ENCODE data around the gene HDGFL2.
"Not testable (repeated sequence)": the region's sequence is repeated elsewhere in the genome, so short reads cannot be mapped to it uniquely, and the experiment has no call there.

Gene HDGFL2

DNA sequence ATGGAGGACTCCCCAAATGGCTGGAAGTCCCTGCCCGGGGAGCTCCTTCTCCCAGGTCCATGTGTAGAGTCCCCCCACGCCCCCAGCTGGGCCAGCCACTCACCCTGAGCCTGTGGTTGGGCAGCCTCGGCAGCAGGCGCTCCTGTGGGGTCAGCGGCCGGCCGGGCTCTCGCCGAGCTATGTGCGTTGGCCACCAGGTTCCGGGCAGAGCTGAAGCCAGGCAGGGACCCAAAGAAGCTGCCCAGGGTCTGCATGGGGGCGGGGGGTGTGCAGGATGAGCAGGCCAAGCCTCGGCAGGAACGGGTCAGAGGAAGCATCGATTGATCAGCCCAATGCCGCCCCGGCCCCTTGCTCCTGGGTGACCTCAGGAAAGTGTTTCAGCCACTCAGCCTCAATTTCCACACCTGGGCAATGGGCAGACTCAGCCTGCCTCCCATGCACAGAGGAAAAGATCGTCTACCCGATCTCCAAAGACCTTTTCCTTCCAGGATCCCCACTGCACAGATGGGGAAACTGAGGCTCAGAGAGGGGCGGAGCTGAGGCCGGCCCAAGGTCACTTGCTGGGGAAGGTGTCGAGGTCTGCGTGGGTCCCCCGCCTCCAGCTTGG lies 45.5 kb downstream of the HDGFL2 start:
- no peak for DNase-seq

DNA sequence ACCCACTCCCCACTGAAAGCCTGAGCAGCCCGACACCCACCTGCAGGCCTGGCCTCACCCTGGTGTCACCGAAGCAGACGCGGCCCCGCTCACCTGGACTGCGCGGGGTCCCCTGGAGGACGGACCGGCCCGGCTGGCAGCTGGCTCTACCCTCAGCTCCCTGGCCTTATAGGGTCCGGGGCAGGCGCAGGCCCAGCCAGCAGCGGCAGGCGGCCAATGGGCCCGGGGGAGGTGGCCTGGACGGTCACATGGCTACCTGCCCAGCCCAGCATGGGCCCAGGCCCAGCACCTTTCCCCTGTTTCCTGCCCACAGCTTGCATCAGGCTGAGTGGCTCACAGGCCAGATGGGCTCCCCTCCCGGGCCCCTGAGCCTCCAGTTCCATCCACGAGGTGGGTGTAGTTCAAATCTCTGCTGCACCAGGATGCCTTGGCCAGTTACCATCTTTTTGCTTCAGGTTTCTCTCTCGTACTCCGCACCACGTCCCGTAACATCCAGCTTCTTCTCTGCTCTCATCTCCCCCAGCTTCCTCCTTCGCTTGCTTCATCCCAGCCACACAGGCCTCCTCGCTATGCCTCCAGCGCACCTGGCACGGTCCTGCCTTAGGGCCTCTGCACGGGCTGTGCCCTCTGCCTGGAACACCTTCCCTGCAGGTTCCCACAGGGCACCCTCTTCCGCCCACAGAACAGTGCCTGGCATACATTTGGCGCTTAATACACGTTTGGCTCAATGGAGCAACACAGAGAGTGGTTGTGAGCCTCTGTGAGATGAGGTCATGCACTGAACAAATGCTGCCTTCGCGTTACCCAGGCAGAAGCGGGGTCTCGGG lies 46.5 kb downstream of the HDGFL2 start, which contains the start of gene PLIN4:
PLIN4 (minus strand) TSS at position 142 of the 827 bp plus-strand sequence. CDS start 214 bp downstream, outside the sequence.
- DNase-seq = peak; percentile 58

DNA sequence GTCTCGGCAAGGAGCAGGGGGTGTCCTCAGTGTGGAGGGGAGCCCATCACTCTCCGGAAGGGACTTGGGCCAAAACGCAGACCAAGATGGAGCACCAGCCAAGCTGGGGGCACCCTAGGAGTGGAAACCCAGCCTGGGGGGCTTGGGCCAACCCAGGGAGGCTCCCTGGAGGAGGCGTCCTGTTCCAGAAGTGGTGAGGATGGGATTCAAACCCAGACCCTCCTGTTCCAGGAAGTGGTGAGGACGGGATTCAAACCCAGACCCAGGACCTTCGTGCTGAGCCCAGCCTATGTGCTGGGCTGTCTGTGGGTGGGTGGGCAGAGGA lies 47.0 kb downstream of the HDGFL2 start:
- DNase-seq = no peak

DNA sequence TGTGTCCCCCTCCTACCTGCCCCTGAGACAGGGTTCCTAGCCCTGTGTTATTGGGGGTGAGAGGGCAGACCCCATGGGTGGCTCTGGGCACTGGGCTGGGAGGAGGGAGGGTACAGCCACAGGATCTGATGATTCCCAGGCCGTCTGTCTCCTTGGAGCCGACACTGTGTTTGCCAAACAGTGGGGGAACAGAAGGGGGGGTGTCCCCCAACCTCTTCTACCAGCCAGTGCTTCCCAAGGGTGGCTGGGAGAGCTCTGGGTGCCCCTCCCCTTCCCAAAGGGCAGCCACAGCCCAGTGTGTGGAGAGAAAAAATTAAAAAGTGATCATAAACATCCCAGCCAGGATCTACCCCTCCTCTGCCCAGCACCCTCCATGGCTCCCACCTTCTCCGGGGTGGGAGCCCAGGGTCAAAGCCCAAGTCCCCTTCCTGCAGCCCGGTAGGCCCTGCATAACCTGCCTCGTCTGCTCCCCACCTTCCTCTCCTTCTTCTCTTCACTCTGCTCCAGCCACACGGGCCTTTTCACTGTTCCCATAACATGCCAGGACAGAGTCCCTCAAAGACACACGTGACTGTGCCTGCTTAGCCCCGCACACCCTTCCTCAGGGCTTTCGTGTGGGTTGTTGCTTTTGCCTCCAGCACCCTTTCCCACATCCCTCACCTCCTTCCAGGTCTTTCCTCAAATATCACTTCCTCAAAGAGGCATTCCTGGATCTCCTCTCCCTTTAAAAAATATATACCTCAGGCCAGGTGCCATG lies 47.6 kb downstream of the HDGFL2 start:
- DNase-seq = no peak

DNA sequence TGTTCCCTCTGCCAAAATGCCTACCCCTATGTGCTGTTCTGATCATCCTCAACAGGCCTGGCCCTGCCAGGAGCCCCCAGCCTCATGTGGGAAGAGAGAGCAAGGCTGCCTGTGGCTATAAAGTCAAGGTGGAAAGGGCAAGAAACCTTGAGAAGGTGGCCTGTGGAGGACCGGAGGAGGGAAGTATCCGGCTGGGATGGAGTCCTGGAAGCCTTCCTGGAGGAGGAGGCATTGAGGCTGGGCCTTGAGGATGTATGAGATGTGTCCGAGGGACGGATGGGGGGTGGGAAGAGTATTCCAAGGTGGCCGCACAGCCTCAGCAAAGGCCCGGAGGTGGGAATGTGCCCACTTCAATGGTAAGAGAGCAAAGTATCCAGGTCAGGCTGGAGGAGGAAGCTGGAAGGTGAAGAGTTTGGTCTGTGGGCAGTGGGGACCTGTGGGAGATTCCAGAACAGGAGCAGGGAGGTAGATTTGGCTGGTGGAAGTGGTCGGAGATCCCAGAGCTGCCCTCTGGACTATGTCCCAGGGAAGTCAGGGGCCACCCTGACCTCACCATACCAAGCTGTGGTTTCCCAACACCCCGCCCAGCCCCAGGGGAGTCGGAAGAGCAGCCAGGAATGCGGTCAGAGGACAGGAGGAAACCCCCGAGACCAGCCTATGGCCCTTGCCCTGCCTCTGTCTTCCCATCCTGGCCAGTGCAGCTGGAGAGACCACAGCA lies 49.2 kb downstream of the HDGFL2 start:
- no peak for DNase-seq

DNA sequence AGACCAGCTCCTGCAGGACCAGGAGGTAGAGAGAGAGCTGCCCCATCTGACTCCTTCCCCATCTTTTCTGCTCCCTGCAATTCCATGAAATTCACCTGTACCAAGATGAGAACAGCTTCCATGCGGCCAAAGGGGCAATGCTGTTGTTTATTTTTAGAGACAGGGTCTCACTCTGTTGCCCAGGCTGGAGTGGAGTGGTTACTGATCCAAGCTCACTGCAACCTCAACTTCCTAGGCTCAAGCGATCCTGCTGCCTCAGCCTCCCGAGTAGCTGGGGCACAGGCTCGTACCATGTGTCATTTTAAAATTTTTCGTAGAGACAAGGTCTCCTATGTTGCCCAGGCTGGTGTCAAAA lies 49.8 kb downstream of the HDGFL2 start:
- no peak for DNase-seq

DNA sequence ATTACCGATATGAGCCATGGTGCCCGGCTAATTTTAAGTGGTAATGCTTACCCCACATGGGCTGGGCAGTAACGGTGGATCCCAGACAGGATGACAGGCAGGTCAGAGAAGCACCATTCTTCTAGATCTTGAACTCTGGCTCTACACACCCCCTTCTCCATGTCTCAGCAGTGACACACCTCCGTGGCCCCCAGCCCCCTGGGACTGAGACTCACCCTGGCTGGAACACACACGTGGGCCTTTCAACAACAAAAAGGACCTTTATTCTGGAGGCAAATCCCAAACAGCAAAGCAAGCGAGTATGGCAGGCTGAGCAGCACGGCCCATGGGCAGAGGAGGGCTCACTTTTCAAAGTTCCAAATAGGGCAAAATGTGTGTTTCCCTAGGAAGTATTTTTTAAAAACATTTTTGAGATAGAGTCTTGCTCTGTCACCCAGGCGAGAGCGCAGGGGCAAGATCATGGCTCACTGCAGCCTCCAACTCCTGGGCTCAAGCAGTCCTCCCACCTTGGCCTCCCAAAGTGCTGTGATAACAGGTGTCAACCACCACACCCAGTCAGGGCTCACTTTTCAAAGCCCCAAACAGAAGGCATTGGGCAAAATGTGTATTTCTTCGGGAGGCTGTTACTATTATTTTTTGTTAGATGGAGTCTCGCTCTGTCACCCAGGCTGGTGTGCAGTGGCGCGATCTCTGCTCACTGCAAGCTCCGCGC lies 50.4 kb downstream of the HDGFL2 start:
- no peak for DNase-seq

DNA sequence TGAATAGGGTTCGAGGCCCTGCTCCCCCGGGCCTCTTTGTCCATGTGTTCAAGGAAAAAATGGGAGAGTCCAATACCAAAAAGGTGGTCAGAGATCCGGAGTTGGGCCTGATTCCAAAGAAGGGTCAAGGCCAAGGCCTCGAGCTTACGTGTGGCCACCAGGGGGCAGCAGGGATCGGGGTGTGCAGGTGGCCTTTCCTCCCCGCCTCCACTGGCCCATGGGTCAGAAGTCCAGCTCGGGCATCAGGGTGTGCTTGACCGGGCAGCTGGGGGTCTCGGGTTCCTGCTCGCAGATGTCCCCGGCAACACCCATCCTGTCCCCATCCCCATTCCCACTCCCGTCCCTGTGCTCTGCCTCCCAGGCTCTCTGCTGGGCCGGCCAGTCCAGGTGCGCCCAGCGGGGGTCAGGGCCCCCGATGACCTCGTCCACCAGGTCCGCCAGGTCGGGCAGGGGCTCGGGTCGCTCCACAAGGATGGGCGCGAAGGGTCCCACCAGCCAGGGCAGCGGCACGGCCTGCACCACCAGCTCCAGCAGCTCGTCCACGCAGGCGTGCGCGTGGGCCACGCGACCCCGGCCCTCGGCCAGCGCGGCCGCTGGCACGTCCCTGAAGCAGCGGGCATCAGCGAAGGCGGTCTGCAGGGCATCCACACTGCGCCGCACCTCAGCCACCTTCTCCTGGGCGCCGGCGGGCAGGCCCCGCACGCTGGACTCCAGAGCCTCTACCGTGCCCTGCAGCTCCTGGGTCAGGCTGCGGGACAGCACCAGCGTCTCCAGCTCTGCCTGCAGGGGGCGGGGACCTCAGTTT lies 51.4 kb downstream of the HDGFL2 start:
- DNase-seq = peak; percentile 6

DNA sequence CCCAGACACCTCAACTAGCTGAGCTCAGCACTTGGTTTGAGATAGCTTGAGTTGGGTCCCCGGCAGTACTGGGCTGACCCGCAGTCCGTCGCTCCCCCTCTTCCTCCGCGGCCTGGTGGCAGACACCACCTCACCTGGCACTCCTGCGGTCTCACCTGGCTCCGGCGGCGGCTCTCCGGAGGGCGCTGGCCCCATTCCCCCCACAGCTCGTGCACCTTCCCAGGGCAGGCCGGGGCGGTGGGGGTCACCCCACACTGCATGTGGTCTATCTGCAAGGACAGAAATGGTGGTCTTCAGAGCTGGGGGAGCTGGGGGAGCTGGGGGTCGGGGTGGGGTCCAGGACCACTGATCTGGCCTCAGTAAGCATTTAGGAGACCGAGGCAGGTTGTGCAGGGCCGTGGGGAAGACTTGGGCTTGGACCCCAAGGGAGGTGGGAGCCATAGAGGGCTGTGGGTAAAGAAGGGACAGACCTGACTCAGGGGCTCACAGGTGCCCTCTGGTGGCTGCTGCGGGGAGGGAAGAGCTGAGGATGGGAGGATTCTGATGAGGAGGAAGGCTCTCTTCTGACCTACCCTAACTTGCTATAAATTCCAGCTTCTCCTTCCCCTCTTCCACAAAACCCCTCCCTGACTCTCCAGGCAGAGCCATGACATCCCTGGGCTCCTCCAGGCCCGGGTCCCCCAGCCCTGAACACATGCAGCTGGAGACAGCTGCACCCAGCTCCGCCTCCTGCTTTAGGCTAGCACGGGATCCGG lies 52.9 kb downstream of the HDGFL2 start:
- DNase-seq = peak; percentile 30

DNA sequence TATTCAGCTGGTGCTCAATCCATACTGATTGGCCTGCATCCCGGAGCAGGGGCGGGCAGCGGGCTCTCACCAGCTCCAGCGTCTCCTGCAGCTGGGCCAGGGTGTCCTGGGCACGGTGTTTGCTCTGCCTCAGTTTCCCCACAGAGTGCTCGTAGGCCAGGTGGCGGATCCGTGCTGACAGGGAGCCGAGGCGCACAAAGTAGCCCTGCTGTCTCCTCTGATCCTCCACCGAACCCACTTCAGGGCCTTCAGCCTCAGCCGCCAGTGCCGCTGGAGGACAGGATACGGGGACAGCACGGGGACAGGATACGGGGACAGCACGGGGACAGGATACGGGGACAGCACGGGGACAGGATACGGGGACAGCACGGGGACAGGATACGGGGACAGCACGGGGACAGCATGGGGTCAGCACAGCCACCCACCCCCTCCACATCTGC lies 53.5 kb downstream of the HDGFL2 start:
- no peak for DNase-seq

DNA sequence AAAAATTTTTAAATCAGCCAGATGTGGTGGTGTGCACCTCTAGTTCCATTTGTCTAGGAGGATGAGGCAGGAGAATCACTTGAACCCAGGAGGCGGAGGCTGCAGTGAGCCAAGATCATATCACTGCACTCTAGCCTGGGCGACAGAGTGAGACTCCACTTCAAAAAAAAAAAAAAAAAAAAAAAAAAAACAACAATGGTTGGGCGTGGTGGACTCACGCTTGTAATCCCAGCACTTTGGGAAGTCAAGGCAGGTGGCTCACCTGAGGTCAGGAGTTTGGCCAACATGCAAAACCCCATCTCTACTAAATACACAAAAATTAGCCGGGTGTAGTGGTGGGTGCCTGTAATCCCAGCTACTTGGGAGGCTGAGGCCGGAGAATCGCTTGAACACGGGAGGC lies 55.3 kb downstream of the HDGFL2 start:
- DNase-seq = not testable (repeated sequence)

DNA sequence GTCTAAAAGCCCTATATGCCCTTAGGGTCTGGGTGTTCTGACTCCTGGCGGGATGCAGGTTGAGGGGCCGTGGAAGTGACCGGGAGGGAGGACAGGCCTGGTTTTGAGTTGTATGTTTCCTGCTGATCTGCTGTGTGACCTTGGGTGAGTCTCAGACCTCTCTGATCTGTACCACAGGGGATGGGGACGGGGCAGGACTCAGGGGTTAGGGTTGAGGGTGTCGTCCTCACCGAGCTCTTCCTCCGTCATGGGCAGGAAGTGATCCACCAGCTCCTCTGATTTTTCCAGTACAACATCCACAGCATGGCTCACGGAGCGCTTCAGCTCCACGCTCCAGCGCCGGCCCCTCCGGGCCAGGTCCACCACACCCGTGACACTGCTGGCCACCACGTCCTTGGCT lies 56.7 kb downstream of the HDGFL2 start:
- DNase-seq = no peak

DNA sequence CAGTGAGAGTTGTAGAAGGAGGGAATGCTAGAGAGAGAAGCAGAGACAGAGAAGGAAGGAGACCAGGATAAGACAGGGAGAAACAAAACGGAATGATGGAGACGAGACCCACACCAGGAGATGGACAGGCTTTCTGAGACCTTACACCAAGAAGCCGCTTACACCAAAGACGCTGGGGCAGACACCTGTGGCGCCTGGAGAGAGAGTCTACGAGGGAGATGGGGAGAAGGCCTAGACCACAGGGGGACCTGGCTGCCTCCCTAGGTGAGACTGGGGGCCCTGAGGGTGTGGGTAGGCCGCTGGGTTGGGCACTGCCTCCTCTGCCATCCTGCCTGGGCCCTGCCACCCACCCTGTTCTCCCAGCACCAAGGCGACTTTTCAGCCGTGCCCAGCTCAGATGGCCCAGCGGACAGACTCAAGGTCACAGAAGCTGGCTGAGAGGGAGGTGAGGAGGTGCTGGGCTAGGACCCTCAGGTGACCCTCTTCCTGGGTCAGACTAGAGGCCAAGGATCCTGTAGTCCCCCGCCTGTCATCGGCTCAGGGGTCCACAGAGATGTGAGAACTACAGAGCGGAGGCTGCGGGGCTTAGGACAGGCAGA lies 57.9 kb downstream of the HDGFL2 start:
- no peak for DNase-seq

DNA sequence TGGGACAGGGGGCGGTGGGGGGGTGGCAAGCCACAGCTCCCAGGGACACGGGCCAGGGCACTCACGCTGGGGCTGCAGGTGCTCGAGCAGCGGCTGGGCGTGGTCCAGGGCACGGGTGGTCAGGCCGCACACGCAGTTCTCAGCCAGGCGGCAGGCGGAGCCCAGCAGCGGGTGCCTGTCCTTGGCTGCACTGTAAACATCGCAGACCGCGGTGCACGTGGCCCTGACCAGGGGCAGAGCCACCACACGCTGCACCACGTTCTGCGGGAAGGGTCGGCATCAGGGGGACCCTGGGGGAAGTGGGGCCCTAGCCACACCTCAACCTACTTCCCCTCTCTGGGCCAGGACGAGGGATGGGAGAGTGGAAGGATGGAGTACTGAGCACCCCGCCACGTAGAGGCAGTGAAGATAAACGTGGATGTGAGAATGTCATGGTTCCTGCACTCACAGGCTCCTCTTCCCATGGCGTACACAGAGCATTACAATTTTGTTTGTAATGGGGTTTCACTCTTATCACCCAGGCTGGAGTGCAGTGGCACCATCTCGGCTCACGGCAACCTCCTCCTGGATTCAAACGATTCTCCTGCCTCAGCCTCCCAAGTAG lies 59.6 kb downstream of the HDGFL2 start:
- DNase-seq = no peak

DNA sequence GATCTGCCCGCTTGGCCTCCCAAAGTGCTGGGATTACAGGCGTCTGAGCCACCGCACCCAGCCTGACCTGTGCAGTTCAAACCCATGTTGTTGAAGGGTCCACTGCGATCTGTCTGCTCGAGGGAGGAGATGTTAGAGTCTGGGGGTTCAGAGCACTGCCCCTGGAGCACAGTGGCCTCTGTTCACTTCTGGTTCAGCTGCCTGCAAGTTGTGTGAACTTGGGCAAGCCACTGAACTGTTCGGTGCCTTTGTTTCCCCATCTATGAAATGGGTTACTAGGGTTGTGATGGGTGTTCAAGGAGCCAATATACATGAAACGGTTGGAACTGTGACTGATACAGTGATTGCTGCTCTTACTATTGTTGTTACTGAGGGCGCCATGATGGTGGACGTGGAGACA lies 61.2 kb downstream of the HDGFL2 start:
- no peak for DNase-seq

DNA sequence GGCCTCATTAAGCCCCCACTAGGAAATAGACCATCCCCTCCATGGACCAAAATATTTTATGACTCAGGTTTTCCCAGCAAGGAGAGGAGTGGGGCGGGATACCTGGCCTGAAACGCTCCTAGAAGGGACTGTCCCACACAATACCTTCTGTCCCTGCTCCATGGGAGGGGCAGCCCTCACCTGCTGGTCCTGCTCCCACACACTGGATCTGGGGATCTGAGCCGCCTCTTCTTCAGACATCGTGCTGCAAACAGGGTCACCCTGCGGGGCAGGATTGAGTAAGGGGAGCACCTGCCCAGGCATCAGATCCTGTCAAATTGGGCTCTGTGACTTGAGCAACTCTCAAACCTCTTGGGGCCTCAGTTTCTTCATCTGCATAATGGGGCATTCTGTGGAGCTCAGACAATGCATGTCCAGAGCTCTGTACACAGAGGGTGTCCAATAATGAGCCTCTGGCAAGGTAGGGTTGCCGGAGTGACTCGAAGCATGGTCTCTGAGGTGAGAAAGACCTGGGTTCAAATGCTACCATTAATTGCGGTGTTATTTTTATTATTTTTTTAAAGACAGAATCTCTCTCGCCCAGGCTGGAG lies 61.8 kb downstream of the HDGFL2 start:
- DNase-seq = no peak

DNA sequence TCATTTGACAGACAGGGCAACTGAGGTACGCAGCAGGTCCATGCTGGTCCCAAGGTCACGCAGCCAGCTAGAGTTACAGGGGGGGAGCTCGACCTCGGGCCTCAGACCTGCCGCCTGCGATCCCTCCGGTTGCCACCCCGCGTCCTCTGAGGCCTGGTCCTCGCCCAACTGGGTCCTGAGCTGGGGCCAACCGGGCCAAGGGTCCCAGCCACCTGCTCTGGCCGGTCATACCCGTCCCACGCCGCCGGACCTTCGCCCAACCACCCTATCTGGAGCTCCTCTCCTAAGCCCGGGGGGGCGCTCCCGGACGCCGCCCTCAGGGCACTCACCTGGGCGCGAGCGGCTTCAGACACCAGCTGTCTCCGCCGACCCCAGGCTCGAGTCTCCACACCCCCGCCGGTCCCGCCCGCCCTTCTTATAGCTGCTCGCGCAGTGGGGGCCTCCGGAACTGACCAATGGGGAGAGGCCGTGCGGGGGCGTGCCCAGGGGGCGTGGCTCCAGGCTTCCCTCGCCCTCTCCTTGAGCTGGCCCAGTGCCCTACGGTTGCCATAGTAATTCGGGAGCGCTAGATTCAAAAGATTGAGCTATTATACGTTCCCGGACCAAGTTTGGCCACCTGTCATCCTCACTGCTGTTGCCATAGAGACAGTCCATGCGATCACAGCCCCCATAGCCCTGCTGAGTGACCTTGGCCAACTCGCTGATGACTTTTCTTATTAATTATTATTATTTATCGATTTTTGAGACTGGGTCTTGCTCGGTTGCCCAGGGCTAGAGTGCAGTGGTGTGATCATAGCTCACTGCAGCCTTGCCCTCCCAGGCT lies 63.0 kb downstream of the HDGFL2 start, which contains the start of gene PLIN5:
PLIN5 (minus strand) TSS at position 389 of the 823 bp plus-strand sequence. CDS start 1,150 bp downstream, outside the sequence.
- peak; percentile 31 for DNase-seq

DNA sequence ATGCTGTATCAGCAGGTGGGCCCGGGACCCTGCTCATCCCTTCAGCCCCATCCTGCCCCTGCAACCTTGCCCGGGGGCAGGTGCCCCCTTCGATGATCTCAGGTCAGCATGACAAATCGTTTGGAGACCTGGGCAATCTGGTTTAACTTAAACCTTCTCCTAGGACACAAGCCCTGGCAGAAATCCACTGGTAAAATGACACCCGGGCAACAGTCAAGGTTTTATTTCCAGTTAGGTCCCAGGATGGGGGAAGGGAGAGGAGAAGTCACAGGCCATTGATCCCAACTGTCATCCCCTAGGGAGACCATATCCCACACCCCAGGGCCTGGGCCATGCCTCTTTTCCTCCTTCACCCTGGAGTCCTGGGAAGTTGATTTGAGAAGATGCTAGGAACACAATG lies 64.7 kb downstream of the HDGFL2 start:
- DNase-seq = no peak

Data from fibroblast of upper back skin (primary cell).